Panc1 (cell line): ENCODE data around the gene BAIAP2. TPM values are rescaled to one million over a fixed set of nuclear protein-coding genes. Genes with fewer than 3 reads are reported as not detected.
"Not testable (repeated sequence)": the region's sequence is repeated elsewhere in the genome, so short reads cannot be mapped to it uniquely, and the experiment has no call there.

Experiments used
- ATAC-seq: fragments of 200-7000 bp; cut with Tn5 transposase; 2 replicates; pipeline ENCODE4 v1.9.1; 2020; ENCODE audit warnings: mild to moderate bottlenecking, moderate library complexity
- BruUV-seq: library from RNA; stranded (reverse); fragments of 400-500 nt; replicated peaks from 2 replicates; lab custom pipeline; 2021; lab: Mats Ljungman, UMichigan
- CTCF ChIA-PET: fragments of 300-600 bp; sonication (Branson Sonifier 250); formaldehyde crosslinking; loops from one replicate; lab custom pipeline; 2022; ENCODE audit warnings: antibody characterized with exemption; lab: Charles Lee
- POLR2A ChIA-PET: fragments of 300-600 bp; sonication (Branson Sonifier 250); formaldehyde crosslinking; loops from one replicate; lab custom pipeline; 2022; ENCODE audit warnings: antibody characterized with exemption; lab: Charles Lee
- DNase-seq: peaks from one replicate; pipeline ENCODE4 v3.0.0-alpha.2; 2010; ENCODE audit warnings: low read depth, low spot score
- H3K27ac ChIP-seq: 2 replicates; pipeline ENCODE4 v1.5.1; 2011; ENCODE audit warnings: mild to moderate bottlenecking, low read length, inconsistent platforms
- H3K27me3 ChIP-seq: fragments of 200-500 bp; sonication (Bioruptor generic); 2 replicates; pipeline ENCODE4 v1.6.0; 2014; ENCODE audit warnings: low read length, inconsistent platforms; ENCODE audit not compliant: control insufficient read depth, insufficient read depth
- H3K36me3 ChIP-seq: fragments of 200-500 bp; sonication (Bioruptor generic); 2 replicates; pipeline ENCODE4 v1.5.1; 2014; ENCODE audit warnings: inconsistent platforms, mild to moderate bottlenecking, low read length, moderate library complexity; ENCODE audit not compliant: control insufficient read depth, insufficient read depth
- H3K4me1 ChIP-seq: 2 replicates; pipeline ENCODE4 v1.5.1; 2011; ENCODE audit warnings: inconsistent platforms, mild to moderate bottlenecking, low read length, moderate library complexity; ENCODE audit not compliant: control insufficient read depth, insufficient read depth
- H3K4me3 ChIP-seq, 2 experiments: 2 replicates each; pipeline ENCODE4 v1.5.1; 2011 to 2012; ENCODE audit warnings: low read depth in 2 of 2, low read length in 2 of 2, mild to moderate bottlenecking in 2 of 2, inconsistent platforms in 1 of 2, moderate library complexity in 1 of 2
- H3K9me3 ChIP-seq: fragments of 200-500 bp; sonication (Bioruptor generic); 2 replicates; pipeline ENCODE4 v1.5.1; 2014; ENCODE audit warnings: low read depth, mild to moderate bottlenecking, inconsistent platforms, low read length, moderate library complexity; ENCODE audit not compliant: control insufficient read depth, insufficient read depth
- POLR2AphosphoS5 ChIP-seq: IDR thresholded peaks from 2 replicates; pipeline ENCODE4 v1.6.1; 2012; ENCODE audit warnings: mild to moderate bottlenecking, low read depth, low read length, moderate library complexity
- REST ChIP-seq, 2 experiments: IDR thresholded peaks; 2 replicates each; pipeline ENCODE4 v1.6.1; 2011 to 2012; ENCODE audit warnings: low read depth in 2 of 2, control low read depth in 1 of 2, low read length in 1 of 2, mild to moderate bottlenecking in 1 of 2, moderate library complexity in 1 of 2; ENCODE audit not compliant: insufficient read depth in 1 of 2
- SIN3A ChIP-seq: IDR thresholded peaks from 2 replicates; pipeline ENCODE4 v1.6.1; 2012; ENCODE audit warnings: low read depth, mild to moderate bottlenecking, low read length, moderate library complexity, borderline replicate concordance; ENCODE audit not compliant: insufficient read depth
- TCF7L2 ChIP-seq: IDR thresholded peaks from 2 replicates; pipeline ENCODE4 v1.6.1; 2011; ENCODE audit warnings: mild to moderate bottlenecking, low read depth, low read length, inconsistent platforms
- in situ Hi-C: cut with HindIII; loops from 2 replicates; pipeline ENCODE4 v1.10.0; 2016; ENCODE audit warnings: low sequenced_read_pairs, low pct_unique_long_range_greater_than_20kb
- intact Hi-C: fragments of 100-400 bp; cut with micrococcal nuclease; formaldehyde crosslinking; loops from one replicate; pipeline ENCODE4 v1.10.0; 2022; ENCODE audit not compliant: unreplicated experiment
- total RNA-seq: library from RNA; stranded (reverse); gene quantifications from one replicate; pipeline ENCODE4 v1.2.1, GENCODE V29; 2021; ENCODE audit not compliant: unreplicated experiment
- TF ChIP-seq, protein P1 (sequence below): fragments of 450-650 bp; IDR thresholded peaks from 2 replicates; pipeline ENCODE4 v1.5.1; 2017; ENCODE audit warnings: mild to moderate bottlenecking

The BAIAP2 gene
- total RNA-seq, 1 experiment from 2014 or later: 125 TPM

GRCh38 chr17:81144423-81144781 is 109.5 kb downstream of the BAIAP2 start:
- Histone ChIP-seq H3K4me3 (no peak overlapping the region), H3K27ac (no peak overlapping the region), H3K9me3 (no peaks in the 10 kb centered on the region), H3K4me1 (no peaks in the 10 kb centered on the region; the same call in 1 of the 2 replicates), H3K36me3 (no peaks in the 10 kb centered on the region), H3K27me3 (no peaks in the 10 kb centered on the region)
- no TSS peak for BruUV-seq
- DNase-seq: no peak
- ATAC-seq: no peak
- ChIA-PET CTCF (no interaction called here), POLR2A (interaction anchor here (0.6 kb wide), 2 partner anchors 58 to 370 kb away, joined by 3 to 6 read pairs; no protein-coding TSS in a partner anchor)
- in situ Hi-C loops (loop anchor here (5.0 kb wide), 1 partner anchor 63 kb away; no protein-coding TSS in a partner anchor), intact Hi-C loops (loop anchor here (5.0 kb wide), 2 partner anchors 38 to 58 kb away; no protein-coding TSS in a partner anchor)
- TF ChIP-seq TCF7L2 (no peak), REST (IDR thresholded peaks at IDR 0.05; ENCODE audit: insufficient read depth in 1 of 2, low read depth in 2 of 2, low read length in 1 of 2) (no peak), POLR2AphosphoS5 (no peak), SIN3A (no peak)
- TF ChIP-seq, protein P1, sequence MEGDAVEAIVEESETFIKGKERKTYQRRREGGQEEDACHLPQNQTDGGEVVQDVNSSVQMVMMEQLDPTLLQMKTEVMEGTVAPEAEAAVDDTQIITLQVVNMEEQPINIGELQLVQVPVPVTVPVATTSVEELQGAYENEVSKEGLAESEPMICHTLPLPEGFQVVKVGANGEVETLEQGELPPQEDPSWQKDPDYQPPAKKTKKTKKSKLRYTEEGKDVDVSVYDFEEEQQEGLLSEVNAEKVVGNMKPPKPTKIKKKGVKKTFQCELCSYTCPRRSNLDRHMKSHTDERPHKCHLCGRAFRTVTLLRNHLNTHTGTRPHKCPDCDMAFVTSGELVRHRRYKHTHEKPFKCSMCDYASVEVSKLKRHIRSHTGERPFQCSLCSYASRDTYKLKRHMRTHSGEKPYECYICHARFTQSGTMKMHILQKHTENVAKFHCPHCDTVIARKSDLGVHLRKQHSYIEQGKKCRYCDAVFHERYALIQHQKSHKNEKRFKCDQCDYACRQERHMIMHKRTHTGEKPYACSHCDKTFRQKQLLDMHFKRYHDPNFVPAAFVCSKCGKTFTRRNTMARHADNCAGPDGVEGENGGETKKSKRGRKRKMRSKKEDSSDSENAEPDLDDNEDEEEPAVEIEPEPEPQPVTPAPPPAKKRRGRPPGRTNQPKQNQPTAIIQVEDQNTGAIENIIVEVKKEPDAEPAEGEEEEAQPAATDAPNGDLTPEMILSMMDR: no peak

GRCh38 chr17:81146208-81146607 is 111.3 kb downstream of the BAIAP2 start:
- POLR2A ChIA-PET, ATAC-seq, H3K36me3 ChIP-seq, H3K27me3 ChIP-seq, H3K27ac ChIP-seq, in situ Hi-C loops, DNase-seq, H3K9me3 ChIP-seq, intact Hi-C loops, BruUV-seq, H3K4me3 ChIP-seq, H3K4me1 ChIP-seq: not testable (repeated sequence)
- CTCF ChIA-PET: interaction anchor here (0.6 to 0.7 kb wide), 4 partner anchors 8 to 1054 kb away, joined by 3 to 4 read pairs (median 3); no protein-coding TSS in a partner anchor

DNA sequence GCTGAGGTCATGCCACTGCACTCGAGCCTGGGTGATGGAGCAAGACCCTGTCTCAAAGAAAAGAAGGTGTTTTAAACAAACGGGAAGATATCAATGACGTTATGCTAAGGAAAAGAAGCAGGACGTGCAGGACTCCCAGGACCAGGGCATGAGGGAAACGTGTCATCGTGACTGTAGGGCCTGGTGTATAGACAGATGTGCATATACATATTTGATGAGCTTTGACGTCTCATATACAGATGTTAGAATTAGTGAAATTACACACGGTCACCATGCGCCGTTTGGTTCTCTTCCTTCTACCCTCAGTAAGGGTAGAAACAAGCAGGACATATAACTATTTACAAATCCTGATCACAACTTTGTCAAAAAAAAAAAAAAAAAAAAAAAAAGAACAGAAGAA is 112.8 kb downstream of the BAIAP2 start:
- POLR2A ChIA-PET: interaction anchor here (0.6 kb wide), 4 partner anchors 18 to 247 kb away, joined by 3 to 12 read pairs (median 5); no protein-coding TSS in a partner anchor
- Histone ChIP-seq H3K9me3 (no peaks in the 10 kb centered on the region), H3K27me3 (no peaks in the 10 kb centered on the region), H3K27ac (no peak overlapping the region), H3K36me3 (no peaks in the 10 kb centered on the region), H3K4me1 (no peaks in the 10 kb centered on the region; the same call in 1 of the 2 replicates), H3K4me3 (no peak overlapping the region)
- TF ChIP-seq POLR2AphosphoS5 (no peak), TCF7L2 (no peak), REST (IDR thresholded peaks at IDR 0.05; ENCODE audit: insufficient read depth in 1 of 2, low read depth in 2 of 2, low read length in 1 of 2) (no peak), SIN3A (no peak)
- TF ChIP-seq, protein P1: no peak
- ATAC-seq (no peak), DNase-seq (no peak)
- in situ Hi-C loops: no loop called here
- CTCF ChIA-PET: interaction anchor here (0.7 kb wide), 1 partner anchor 32 kb away, joined by 10 read pairs; no protein-coding TSS in a partner anchor
- intact Hi-C loops: no loop called here
- no TSS peak for BruUV-seq
